OCI-LY1 (cell line): ENCODE measurements around the gene TBC1D4.

ENCODE experiments used
- CTCF ChIP-seq: fragments of 200-600 bp; sonication (generic), shearing (Covaris generic); IDR thresholded peaks from 2 replicates; pipeline ENCODE4 v1.5.1; 2017; ENCODE audit warnings: mild to moderate bottlenecking, antibody characterized with exemption, low read length, moderate library complexity, mixed read lengths
- EZH2 ChIP-seq: fragments of 200-600 bp; sonication (generic), shearing (Covaris generic); IDR thresholded peaks from 2 replicates; pipeline ENCODE4 v1.8.0; 2017; ENCODE audit warnings: borderline replicate concordance, mixed run types, mild to moderate bottlenecking, antibody characterized with exemption, low read length, moderate library complexity, mixed read lengths

GRCh38 chr13:75398072-75398471 is 83.9 kb downstream of the TBC1D4 start:
- no peak for TF ChIP-seq CTCF
- TF ChIP-seq EZH2, result no peak
